ENCODE results near the gene ENPP7. TPM values are rescaled to one million over a fixed set of nuclear protein-coding genes. Genes with fewer than 3 reads are reported as not detected.
"Not testable (repeated sequence)": the region's sequence is repeated elsewhere in the genome, so short reads cannot be mapped to it uniquely, and the experiment has no call there.

ENPP7 gene
- total RNA-seq, 1 donor from 2014 or later: not detected

DNA sequence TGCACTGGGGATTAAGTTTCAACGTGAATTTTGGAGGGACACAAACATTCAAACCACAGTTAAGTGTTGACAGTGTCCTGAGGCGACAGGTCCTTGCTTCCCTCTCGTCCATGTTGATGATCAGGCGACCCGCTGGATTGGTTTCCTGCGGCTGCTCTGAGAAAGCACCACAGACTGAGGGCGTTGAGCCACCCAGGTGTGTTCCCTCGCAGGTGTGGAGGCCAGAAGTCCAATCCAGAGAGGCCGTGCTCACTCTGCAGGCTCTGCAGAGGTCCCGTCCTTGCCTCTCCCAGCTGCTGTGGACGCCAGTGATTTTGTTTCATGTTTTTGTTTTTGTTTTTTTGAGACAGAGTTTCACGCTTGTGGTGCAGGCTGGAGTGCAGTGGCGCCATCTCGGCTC lies 24.8 kb downstream of the ENPP7 start:
- Mint-ChIP-seq H3K9me3 (no peaks in the 10 kb centered on the region), H3K36me3 (ENCODE audit: low read depth) (no peaks in the 10 kb centered on the region), H3K27ac (no peak overlapping the region), H3K27me3 (peaks cover 20% of the 10 kb centered on the region), H3K4me3 (no peak overlapping the region), H3K4me1 (no peaks in the 10 kb centered on the region)
- no peak for DNase-seq
- intact Hi-C loops (cut with micrococcal nuclease): no loop called here

DNA sequence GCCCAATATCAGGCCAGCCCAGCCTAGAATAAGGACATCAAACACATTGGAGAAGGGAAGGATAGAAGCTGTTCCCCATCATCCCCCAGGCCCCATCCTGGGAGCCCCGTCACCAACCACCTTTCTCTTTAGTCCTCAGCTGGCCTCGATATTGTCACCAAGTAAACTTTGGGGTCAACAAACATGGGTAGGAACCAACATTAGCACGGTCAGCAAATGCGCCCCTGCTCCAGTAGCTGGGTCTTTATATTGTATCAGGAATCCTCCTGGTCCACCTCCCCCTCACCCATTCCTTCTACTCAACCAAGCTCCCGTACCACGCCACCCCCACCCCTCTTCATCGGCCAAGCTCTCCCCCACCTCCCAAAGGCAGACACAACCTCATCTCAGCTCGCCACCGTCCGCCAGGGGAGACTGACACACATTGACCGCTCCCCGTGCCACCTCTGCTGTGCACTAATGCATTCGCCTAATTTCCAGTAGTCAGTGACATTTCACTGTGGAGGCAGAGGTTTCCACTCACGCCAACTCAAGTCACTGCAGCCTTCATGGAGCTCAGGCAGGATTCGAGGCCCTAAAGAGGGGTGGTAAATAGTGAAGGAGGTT lies 26.5 kb downstream of the ENPP7 start:
- Mint-ChIP-seq H3K9me3 (no peaks in the 10 kb centered on the region), H3K4me1 (no peaks in the 10 kb centered on the region), H3K36me3 (ENCODE audit: low read depth) (no peaks in the 10 kb centered on the region), H3K27me3 (peaks cover 9% of the 10 kb centered on the region), H3K27ac (no peak overlapping the region), H3K4me3 (no peak overlapping the region)
- intact Hi-C loops (cut with micrococcal nuclease): no loop called here
- no peak for DNase-seq

DNA sequence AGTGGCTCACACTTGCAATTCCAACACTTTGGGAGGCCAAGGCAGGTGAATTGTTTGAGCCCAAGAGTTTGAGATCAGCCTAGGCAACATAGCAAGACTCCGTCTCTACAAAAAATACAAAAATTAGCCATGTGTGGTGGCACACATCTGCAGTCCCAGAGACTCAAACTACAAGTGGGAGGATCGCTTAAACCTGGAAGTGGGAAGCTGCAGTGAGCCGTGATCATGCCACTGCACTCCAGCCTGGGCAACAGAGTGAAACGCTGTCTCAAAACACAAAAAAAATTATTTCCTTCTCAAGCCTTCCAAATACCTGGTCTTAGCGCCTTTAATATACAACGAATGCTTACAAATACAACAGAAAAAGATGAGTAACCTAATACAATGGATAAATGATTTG lies 27.5 kb downstream of the ENPP7 start:
- H3K27me3 Mint-ChIP-seq: peaks cover 10% of the 10 kb centered on the region
- no peak overlapping the region for H3K4me3 Mint-ChIP-seq
- no peaks in the 10 kb centered on the region for H3K9me3 Mint-ChIP-seq
- H3K4me1 Mint-ChIP-seq: no peaks in the 10 kb centered on the region
- no peaks in the 10 kb centered on the region for H3K36me3 Mint-ChIP-seq (ENCODE audit: low read depth)
- intact Hi-C loops (cut with micrococcal nuclease): no loop called here
- no peak for DNase-seq
- no peak overlapping the region for H3K27ac Mint-ChIP-seq

DNA sequence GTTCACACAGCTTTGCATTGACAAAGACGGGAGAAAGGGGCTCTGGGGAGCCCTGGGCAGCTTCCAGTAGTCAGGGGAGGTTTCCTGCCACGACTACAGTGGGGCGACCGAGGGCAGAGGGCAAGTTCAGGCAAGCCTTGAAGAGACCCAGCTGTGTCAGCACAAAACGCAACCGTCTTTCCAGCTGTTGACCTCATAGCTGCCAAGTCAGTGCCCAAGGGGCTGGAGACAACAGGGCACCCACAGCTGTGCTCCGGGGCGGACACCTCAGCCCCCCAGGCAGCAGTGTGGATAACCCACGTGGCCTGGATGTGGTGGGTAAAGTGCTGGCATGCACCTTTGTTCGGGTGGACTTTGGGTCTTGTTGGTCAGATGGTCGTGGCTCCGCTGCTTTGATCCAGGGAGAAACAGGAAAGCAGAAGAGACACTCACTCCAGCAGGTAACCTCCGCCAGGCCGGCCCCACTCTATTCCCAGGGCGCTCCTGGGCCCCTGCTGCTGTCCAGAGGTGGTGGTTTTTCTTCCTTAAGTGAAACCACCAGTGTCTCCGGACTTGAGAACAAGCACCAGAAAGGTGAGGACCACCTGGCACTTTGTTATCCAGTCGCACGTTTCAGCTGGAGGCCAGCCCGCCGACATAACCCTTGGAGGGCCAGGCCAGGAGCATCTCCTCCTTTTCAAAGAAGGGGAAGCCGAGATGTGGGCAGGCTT lies 29.6 kb downstream of the ENPP7 start:
- DNase-seq: no peak
- Mint-ChIP-seq H3K27ac (no peak overlapping the region), H3K9me3 (no peaks in the 10 kb centered on the region), H3K4me3 (no peak overlapping the region), H3K36me3 (ENCODE audit: low read depth) (no peaks in the 10 kb centered on the region), H3K27me3 (peaks cover 5% of the 10 kb centered on the region), H3K4me1 (no peaks in the 10 kb centered on the region)
- intact Hi-C loops (cut with micrococcal nuclease): no loop called here

DNA sequence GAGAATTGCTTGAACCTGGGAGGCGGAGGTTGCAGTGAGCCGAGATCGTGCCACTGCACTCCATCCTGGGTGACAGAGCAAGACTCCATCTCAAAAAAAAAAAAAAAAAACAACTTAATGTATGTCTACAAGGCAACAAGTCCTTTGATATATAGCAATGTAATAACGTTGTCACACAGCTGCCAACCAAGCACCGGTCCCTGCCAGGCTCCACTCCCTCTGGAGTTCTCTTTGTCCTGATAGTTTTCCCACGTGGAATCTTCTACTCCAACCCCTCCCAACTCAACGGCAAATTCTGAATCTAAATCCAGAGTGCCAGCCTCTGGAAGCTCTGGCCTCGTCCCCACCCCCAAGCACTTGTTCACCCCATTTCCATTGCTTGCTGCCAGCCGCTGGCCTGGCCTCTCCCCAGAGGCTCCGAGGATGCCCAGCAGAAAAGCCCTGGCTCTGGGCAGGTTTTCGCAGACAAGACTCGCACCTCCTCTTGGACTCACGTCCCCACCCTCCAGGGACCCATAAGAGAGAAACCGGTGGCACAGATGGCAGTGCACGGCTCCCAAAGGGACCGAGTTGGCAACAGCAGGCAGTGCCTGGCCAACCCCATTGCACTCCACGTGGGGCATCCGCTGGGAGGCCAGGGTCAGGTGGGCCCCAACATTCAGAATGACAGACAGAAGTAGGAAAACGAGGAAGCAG lies 31.3 kb downstream of the ENPP7 start:
- DNase-seq: no peak
- Mint-ChIP-seq H3K36me3 (ENCODE audit: low read depth) (no peaks in the 10 kb centered on the region), H3K4me1 (no peaks in the 10 kb centered on the region), H3K27me3 (peaks cover 6% of the 10 kb centered on the region), H3K4me3 (no peak overlapping the region), H3K27ac (no peak overlapping the region), H3K9me3 (no peaks in the 10 kb centered on the region)
- intact Hi-C loops (cut with micrococcal nuclease): no loop called here

DNA sequence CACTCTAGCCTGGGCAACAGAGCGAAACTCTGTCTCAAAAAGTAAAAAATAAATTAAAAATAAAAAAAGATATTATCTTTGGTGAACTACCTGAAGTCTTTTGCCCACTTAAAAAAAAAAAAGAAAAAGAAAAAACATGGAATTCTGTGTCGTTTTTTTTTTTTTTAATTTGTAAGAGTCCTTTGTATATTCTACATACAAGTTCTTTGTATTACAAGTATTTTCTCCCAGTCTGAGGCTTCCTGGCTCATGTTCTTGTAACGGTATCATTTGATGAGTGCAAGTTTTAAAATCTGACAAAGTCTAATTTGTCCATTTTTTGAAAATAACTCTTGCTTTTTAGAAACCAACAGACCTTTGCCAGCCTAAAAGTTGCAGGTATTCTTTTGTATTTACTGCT lies 35.0 kb downstream of the ENPP7 start:
- peaks cover 20% of the 10 kb centered on the region for H3K27me3 Mint-ChIP-seq
- no peaks in the 10 kb centered on the region for H3K36me3 Mint-ChIP-seq (ENCODE audit: low read depth)
- H3K27ac Mint-ChIP-seq: no peak overlapping the region
- no peak for DNase-seq
- no peaks in the 10 kb centered on the region for H3K4me1 Mint-ChIP-seq
- no peaks in the 10 kb centered on the region for H3K9me3 Mint-ChIP-seq
- intact Hi-C loops (cut with micrococcal nuclease): no loop called here
- no peak overlapping the region for H3K4me3 Mint-ChIP-seq

DNA sequence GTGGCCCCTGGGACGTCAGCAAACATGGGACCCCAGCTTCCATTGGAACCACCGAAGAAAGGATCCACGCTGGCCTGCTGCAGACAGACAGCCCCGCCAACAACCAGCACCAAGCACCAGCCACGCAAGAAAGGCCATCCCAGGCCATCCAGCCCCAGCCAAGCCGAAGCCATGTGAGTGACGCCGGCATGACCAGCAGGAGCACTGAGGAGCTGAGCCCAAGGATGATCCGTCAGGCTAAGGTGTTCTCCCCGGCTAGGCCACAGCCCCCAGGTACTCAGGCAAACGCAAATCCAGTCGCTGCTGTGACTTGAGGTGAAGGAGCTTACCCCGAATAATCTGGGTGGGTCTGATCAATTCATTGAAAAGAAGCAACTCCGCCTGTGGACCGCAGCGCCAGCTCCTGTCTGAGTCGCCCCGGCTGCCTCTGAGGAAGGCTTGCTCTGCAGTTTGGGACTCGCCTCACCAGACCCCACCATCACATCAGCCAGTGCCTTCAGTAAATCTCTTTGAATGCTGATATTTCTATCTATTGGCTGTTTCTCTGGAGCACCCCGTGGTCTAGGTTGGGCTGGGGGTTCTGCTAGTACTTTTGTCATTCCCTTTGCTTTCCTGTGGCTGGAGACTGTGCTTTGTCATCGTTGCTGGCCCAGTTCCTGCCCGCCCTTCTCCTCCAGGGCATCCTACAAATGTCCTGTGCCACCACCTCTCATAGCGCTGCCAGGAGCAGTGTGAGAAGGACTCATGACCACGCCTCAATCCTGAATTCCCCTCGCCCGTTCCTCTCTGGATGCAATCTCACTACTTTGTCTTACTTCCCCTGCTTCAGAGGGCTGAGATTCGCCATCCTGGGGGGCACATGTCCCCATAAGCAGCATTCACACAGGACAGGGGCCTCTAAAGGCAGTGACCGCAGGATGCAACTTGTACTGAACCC lies 39.1 kb downstream of the ENPP7 start:
- intact Hi-C loops (cut with micrococcal nuclease): no loop called here
- Mint-ChIP-seq H3K9me3 (no peaks in the 10 kb centered on the region), H3K27ac (no peak overlapping the region), H3K4me3 (no peak overlapping the region), H3K36me3 (ENCODE audit: low read depth) (no peaks in the 10 kb centered on the region), H3K4me1 (no peaks in the 10 kb centered on the region), H3K27me3 (peaks cover 36% of the 10 kb centered on the region)
- DNase-seq: no peak

DNA sequence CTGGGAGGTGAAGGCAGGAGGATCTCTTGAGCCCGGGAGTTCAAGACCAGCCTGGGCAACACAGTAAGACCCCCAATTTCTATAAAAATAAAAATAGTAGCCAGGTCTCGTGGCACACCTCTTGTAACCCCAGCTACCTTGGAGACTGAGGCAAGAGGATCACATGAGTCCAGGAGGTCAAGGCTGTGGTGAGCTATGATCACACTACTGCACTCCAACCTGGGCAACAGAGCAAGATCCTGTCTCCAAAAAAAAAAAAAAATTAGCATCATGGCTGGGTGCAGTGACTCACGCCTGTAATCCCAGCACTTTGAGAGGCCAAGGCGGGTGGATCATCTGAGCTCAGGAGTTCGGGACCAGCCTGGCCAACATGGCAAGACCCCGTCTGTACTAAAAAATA lies 40.5 kb downstream of the ENPP7 start:
- intact Hi-C loops (cut with micrococcal nuclease): no loop called here
- H3K27ac Mint-ChIP-seq: no peak overlapping the region
- H3K9me3 Mint-ChIP-seq: no peaks in the 10 kb centered on the region
- H3K36me3 Mint-ChIP-seq (ENCODE audit: low read depth): no peaks in the 10 kb centered on the region
- DNase-seq: no peak
- H3K27me3 Mint-ChIP-seq: peaks cover 50% of the 10 kb centered on the region
- no peak overlapping the region for H3K4me3 Mint-ChIP-seq
- H3K4me1 Mint-ChIP-seq: no peaks in the 10 kb centered on the region

DNA sequence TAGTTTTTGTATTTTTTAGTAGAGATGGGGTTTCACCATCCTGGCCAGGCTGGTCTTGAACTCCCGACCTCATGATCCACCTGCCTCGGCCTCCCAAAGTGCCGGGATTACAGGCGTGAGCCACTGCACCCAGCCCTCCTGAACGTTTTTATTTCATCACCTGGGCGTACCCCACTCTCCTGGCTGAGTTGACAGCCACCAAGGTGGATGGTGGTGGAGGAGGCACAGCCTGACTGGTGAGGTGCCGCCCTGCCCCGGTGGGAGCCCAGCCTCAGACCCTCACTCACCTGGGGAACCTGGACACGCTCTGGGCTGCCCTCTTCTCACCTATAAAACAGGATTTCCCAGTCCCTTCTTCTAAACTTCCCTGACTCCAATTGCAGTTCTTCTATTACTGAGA lies 42.0 kb downstream of the ENPP7 start:
- DNase-seq; H3K9me3 Mint-ChIP-seq; H3K27ac Mint-ChIP-seq; H3K36me3 Mint-ChIP-seq (ENCODE audit: low read depth); H3K4me3 Mint-ChIP-seq; intact Hi-C loops (cut with micrococcal nuclease); H3K4me1 Mint-ChIP-seq: not testable (repeated sequence)
- peaks cover 57% of the 10 kb centered on the region for H3K27me3 Mint-ChIP-seq

DNA sequence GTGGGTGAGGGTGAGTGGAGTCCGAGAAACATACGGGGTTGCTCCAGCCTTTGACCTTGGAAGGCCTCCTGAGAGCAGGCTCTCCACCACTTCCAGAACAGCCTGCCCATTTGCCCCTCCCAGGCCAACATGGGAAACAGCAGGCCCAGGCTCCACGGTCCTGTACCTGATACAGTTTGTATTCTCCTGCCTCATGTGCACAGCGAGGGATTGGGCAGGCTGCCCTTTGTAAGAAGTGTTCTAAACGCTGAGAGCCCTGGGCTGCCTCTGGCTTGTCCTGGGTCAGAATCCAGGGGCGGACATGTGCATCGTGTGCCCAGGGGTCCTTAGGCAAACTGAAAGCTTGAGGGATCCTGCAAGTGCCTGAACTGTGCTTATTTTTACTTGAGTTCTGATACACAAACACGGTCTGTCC lies 43.8 kb downstream of the ENPP7 start:
- H3K36me3 Mint-ChIP-seq (ENCODE audit: low read depth): no peaks in the 10 kb centered on the region

DNA sequence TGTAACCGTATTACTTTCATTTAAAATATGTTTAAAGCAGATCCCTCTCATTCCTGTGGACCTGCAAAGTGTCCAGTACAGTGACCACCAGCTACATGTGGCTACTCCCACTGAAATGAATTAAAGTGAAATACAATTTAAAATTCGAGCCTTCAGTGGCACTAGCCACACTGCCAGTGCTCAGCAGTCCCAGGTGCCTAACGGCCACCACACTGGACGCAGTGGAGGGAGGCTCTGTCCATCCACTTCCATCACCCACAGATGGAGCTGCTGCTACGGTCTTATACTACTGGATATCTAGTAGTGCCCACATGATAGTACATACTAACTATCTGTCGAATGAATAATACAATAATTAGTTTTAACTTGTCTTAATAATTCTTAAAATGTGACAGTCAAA lies 44.9 kb downstream of the ENPP7 start:
- H3K4me1 Mint-ChIP-seq: peaks cover 13% of the 10 kb centered on the region
- H3K36me3 Mint-ChIP-seq (ENCODE audit: low read depth): no peaks in the 10 kb centered on the region
- no peaks in the 10 kb centered on the region for H3K9me3 Mint-ChIP-seq
- DNase-seq: no peak
- H3K27me3 Mint-ChIP-seq: peaks cover 65% of the 10 kb centered on the region
- no peak overlapping the region for H3K27ac Mint-ChIP-seq
- intact Hi-C loops (cut with micrococcal nuclease): loop anchor here (5.0 kb wide), 1 partner anchor 37 kb away; no protein-coding TSS in a partner anchor
- H3K4me3 Mint-ChIP-seq: no peak overlapping the region

More for the DNA sequence above, 43.8 kb downstream of the ENPP7 start:
- intact Hi-C loops (cut with micrococcal nuclease): no loop called here
- no peaks in the 10 kb centered on the region for H3K9me3 Mint-ChIP-seq
- no peak overlapping the region for H3K4me3 Mint-ChIP-seq
- peaks cover 13% of the 10 kb centered on the region for H3K4me1 Mint-ChIP-seq
- H3K27me3 Mint-ChIP-seq: peaks cover 60% of the 10 kb centered on the region
- no peak for DNase-seq
- H3K27ac Mint-ChIP-seq: no peak overlapping the region

DNA sequence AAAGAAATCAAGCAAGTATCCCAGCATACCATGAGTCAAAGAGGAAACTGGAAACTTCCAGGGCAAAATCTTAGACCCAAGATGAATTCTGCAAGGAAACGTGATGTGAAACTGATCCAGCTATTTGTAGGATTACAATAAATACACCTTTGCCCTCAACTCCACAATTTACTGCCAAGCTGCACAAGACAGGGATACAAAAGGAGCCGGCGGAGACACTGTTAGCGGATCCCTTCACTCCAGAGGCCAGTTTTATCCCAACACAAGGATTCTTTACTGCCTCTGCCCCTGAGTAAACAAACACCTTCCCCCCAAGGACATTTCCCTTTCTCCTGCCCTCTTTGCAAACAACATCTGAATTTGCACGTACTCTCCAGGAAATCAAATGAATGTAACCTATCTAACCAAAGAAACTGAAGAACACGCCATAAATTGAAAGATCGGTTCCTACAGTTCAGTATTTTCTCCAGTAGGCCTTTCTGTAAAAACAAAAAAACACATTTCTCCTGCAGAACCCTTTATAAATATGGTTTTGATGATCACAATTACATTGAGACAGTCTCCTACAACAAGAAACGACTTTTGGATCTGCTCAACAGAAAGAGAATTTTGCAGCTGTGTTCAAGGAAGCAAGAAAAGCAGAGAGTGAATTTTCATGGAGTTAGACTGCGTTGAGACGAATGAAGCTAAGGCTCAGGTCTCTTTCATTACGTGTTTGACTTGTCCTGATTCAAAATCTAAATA lies 45.8 kb downstream of the ENPP7 start:
- Mint-ChIP-seq H3K27ac (no peak overlapping the region), H3K4me3 (peak overlapping the region; percentile 80), H3K9me3 (no peaks in the 10 kb centered on the region), H3K4me1 (peaks cover 14% of the 10 kb centered on the region), H3K36me3 (ENCODE audit: low read depth) (peaks cover 1% of the 10 kb centered on the region), H3K27me3 (peaks cover 68% of the 10 kb centered on the region)
- no peak for DNase-seq
- intact Hi-C loops (cut with micrococcal nuclease): loop anchor here (5.0 kb wide), 1 partner anchor 36 kb away; no protein-coding TSS in a partner anchor
